ENCODE results near the gene NTN1. TPM values are rescaled to one million over a fixed set of nuclear protein-coding genes. Genes with fewer than 3 reads are reported as not detected.

Gene NTN1
- total RNA-seq, 1 donor from 2014 or later: 15.9 TPM

GRCh38 chr17:9195961-9196670 lies 174.8 kb downstream of the NTN1 start:
- DNase-seq: no peak

- no peak for DNase-seq
Observed at GRCh38 chr17:9199571-9200551, 178.6 kb downstream of the NTN1 start.

GRCh38 chr17:9200699-9201359 lies 179.5 kb downstream of the NTN1 start:
- no peak for DNase-seq

GRCh38 chr17:9202532-9202931 lies 181.2 kb downstream of the NTN1 start:
- no peak for DNase-seq

GRCh38 chr17:9203771-9204425 lies 182.6 kb downstream of the NTN1 start:
- DNase-seq: no peak

- no peak for DNase-seq
Observed at GRCh38 chr17:9204637-9205329, 183.5 kb downstream of the NTN1 start.

GRCh38 chr17:9205520-9206409 lies 184.5 kb downstream of the NTN1 start:
- DNase-seq: no peak

- DNase-seq: no peak
Observed at GRCh38 chr17:9206410-9206703, 185.0 kb downstream of the NTN1 start.

GRCh38 chr17:9206741-9207332 lies 185.5 kb downstream of the NTN1 start:
- DNase-seq: no peak

GRCh38 chr17:9208381-9209105 lies 187.2 kb downstream of the NTN1 start:
- DNase-seq: no peak

- DNase-seq: no peak
Observed at GRCh38 chr17:9209347-9209746, 188.0 kb downstream of the NTN1 start.

GRCh38 chr17:9209781-9210370 lies 188.6 kb downstream of the NTN1 start:
- DNase-seq: no peak

GRCh38 chr17:9211133-9211765 lies 189.9 kb downstream of the NTN1 start:
- DNase-seq: no peak

- no peak for DNase-seq
Observed at GRCh38 chr17:9212376-9213302, 191.3 kb downstream of the NTN1 start.

GRCh38 chr17:9213303-9213640 lies 192.0 kb downstream of the NTN1 start:
- DNase-seq: no peak

- DNase-seq: no peak
Observed at GRCh38 chr17:9215465-9215864, 194.2 kb downstream of the NTN1 start.

- peak; percentile 70 for DNase-seq
Observed at GRCh38 chr17:9217151-9218056, 196.1 kb downstream of the NTN1 start.
